Heart left ventricle (tissue), 16 donors: ENCODE measurements around the gene TIMM22. TPM values are rescaled to one million over a fixed set of nuclear protein-coding genes. Genes with fewer than 3 reads are reported as not detected.
A peak's percentile ranks its signal among the peaks of the same experiment; 100 is the strongest.

Experiments
- ATAC-seq, 4 donors: fragments of 200-7000 bp; cut with Tn5 transposase; one replicate each; pipeline ENCODE4 v1.9.1; 2020 to 2022; ENCODE audit warnings: moderate library complexity in 4 of 4, mild to moderate bottlenecking in 3 of 4, moderate number of reproducible peaks in 1 of 4
- DNase-seq, 5 donors: peaks; one replicate each; pipeline ENCODE4 v3.0.0-alpha.2; 2020
- H3K27ac ChIP-seq, 12 donors: fragments of 200-600 bp; sonication (generic) in 4 of 12; one replicate each; pipeline versions ENCODE4 v1.5.0 to v1.8.0; 2016 to 2022; ENCODE audit warnings: mild to moderate bottlenecking in 2 of 12
- H3K27me3 ChIP-seq, 9 donors: fragments of 200-600 bp; sonication (generic) in 2 of 9; one replicate each; pipeline versions ENCODE4 v1.5.1 to v1.8.0; 2016 to 2022; ENCODE audit warnings: mild to moderate bottlenecking in 3 of 9
- H3K36me3 ChIP-seq, 9 donors: fragments of 200-600 bp; sonication (generic) in 2 of 9; one replicate each; pipeline versions ENCODE4 v1.5.0 to v1.8.0; 2018 to 2022; ENCODE audit warnings: mild to moderate bottlenecking in 2 of 9
- H3K4me1 ChIP-seq, 12 donors: fragments of 200-600 bp; sonication (generic) in 4 of 12; one replicate each; pipeline versions ENCODE4 v1.5.0 to v1.8.0; 2016 to 2022; ENCODE audit warnings: mild to moderate bottlenecking in 3 of 12
- H3K4me3 ChIP-seq, 12 donors: fragments of 200-600 bp; sonication (generic) in 4 of 12; one replicate each; pipeline versions ENCODE4 v1.5.0 to v1.8.0; 2017 to 2022; ENCODE audit warnings: mild to moderate bottlenecking in 9 of 12, moderate library complexity in 4 of 12
- H3K9me3 ChIP-seq, 12 donors: fragments of 200-600 bp; sonication (generic) in 4 of 12; one replicate each; pipeline versions ENCODE4 v1.5.0 to v1.8.0; 2016 to 2022; ENCODE audit warnings: mild to moderate bottlenecking in 1 of 12
- CTCF ChIP-seq, 12 donors: fragments of 200-600 bp; sonication (generic) in 4 of 12; IDR thresholded peaks; one replicate each; pipeline versions ENCODE4 v1.5.0 to v1.8.0; 2018 to 2022; ENCODE audit warnings: antibody characterized with exemption in 12 of 12, mild to moderate bottlenecking in 5 of 12
- POLR2A ChIP-seq, 2 donors: fragments of 450-650 bp; IDR thresholded peaks; one replicate each; pipeline ENCODE4 v1.6.1; 2017; ENCODE audit warnings: antibody characterized with exemption in 2 of 2, mild to moderate bottlenecking in 2 of 2, moderate library complexity in 2 of 2
- WGBS, 4 donors: extraction: QIAGEN DNeasy Blood & Tissue Kit in 2 of 4; methylation state at CpG; one replicate each; pipeline versions ENCODE4 v1.1.5 to v1.1.7; 2013 to 2018; 5-methylcytosine and 5-hydroxymethylcytosine counted together
- intact Hi-C, 10 donors: fragments of 100-400 bp; cut with DNase I; formaldehyde crosslinking; loops; one replicate each; pipeline versions ENCODE4 v1.11.1 to v1.14.2; 2022
- polyA plus RNA-seq, 2 donors: library from polyadenylated mRNA; stranded (reverse); fragments of 200-250 nt; gene quantifications; one replicate each; pipeline ENCODE4 v1.2.3, GENCODE V29; 2013
- total RNA-seq, 9 donors: library from RNA; depleted of rRNA in 2 of 9; stranded (reverse); fragments of >200 nt in 2 of 9; fragmentation: NEBNext Ultra II Directional in 3 of 9; extraction: Animal tissue kit (Norgen Biotek cat#: 25700) in 3 of 9; gene quantifications; one replicate each; pipeline versions ENCODE4 v1.1.0 to v1.2.4, GENCODE V29; 2016 to 2023
- donor health status: ischemic (EF 13 %, LVEDD 7.1; RV severe dilation, severe dysfunction).
- donor health status: healthy with polysubstance abuse.
- donor health status: DM: no; HTN: yes; CAD: no.
- donor health status: DM: no; HTN: no; CAD: no.
- donor health status: ischemic (EF 25% LVEDD 6.9; RV normal size, moderate dysfunction).
- donor health status: ischemic (EF 25% LVEDD 5.7; RV mildly dilated, moderate dysfunction).
- donor health status: healthy.
- donor health status: DM: yes; HTN: yes; CAD: no.
- donor health status: ischemic (EF 35%, LVEDD 5.7; RV mildly dilated, moderate dysfunction).
- donor health status: nonischemic (EF 11% LVEDD 7.7; RV severe dilation, severe dysfunction).
- donor health status: DM: yes; HTN: yes; CAD: no.
- donor health status: PGD.
- donor health status: ischemic (EF 29% LVEDD 5.4; RV normal size, mild dysfunction).
- donor health status: nonischemic (EF 23%, LVEDD 6.1; RV moderate dilation, normal function).

TIMM22 gene
- total and polyA plus RNA-seq, 11 donors, result 12.5 to 20.4 (median 16.5) TPM

GRCh38 chr17:962670-963069 is 34.3 kb upstream of the TIMM22 start:
- no peaks in the 10 kb centered on the region for H3K9me3 ChIP-seq
- intact Hi-C loops, result no loop called here
- peak overlapping the region in 1 of 12 donors; percentile 80 for H3K27ac ChIP-seq
- no peaks in the 10 kb centered on the region for H3K27me3 ChIP-seq
- WGBS, 4 donors, result 79 to 86% (median 84%) methylated on average over 11 of the region's 11 CpGs
- TF ChIP-seq POLR2A (IDR thresholded peaks at IDR 0.05) (no peak), CTCF (IDR thresholded peaks at IDR 0.05) (no peak)
- no peak for DNase-seq
- ATAC-seq, result no peak
- H3K36me3 ChIP-seq, result no peaks in the 10 kb centered on the region
- H3K4me1 ChIP-seq, result peaks cover 0 to 5% (median 0%) of the 10 kb centered on the region in 12 donors
- H3K4me3 ChIP-seq, result no peak overlapping the region

DNA sequence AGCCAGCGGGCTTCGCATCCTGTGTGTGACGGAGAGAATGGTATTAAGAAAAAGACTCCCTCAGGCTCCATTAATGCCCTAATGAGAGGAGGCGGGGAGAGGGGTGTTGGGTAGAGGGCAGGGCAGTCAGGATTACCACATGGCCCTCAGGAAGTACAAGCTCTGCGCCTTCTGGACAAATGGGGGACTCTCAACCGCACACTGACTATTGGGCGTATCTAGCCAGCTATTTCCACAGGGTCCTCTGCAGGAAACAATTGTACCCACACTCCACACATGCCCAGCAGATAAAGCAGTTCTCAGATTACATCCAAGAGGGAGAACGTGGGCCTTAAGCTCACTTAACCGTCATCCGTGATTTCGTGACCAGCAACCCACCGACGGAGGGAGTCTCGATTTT is 32.1 kb upstream of the TIMM22 start:
- H3K36me3 ChIP-seq, result no peaks in the 10 kb centered on the region
- ATAC-seq (no peak), DNase-seq (no peak)
- H3K9me3 ChIP-seq, result no peaks in the 10 kb centered on the region
- H3K4me1 ChIP-seq, result no peaks in the 10 kb centered on the region
- 65 to 82% (median 76%) methylated on average over 14 of the region's 14 CpGs for WGBS, 4 donors
- H3K4me3 ChIP-seq, result no peak overlapping the region
- no peaks in the 10 kb centered on the region for H3K27me3 ChIP-seq
- no peak for TF ChIP-seq POLR2A (IDR thresholded peaks at IDR 0.05)
- intact Hi-C loops, result no loop called here
- peak overlapping the region in 1 of 12 donors; percentile 80 for H3K27ac ChIP-seq

DNA sequence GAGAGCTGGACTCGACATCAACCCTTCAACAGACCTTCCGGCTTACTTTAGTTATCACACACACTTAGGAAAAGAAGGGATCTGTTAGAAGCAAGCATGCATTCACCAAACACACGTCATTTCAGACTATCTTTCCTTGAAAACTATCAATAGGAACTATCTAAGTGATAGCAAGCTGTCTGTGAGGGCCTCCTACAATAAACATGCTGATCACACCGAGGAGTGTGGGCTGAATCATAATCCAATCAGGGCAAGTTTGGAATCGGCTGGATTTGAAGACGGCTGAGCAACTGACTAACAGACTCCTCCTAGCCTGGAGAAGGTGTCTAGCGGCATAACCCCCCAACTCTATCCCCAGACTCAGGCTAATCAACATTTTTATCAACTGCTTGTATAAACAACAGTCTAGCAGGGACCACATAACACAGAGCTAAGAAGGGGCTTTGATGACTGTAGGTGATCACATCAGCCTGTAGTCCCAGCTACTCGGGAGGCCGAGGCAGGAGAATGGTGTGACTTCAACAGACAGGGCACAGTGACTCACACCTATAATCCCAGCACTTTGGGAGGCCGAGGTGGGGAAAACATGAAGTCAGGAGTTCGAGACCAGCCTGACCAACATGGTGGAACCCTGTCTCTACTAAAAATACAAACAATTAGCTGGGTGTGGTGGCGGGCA is 31.5 kb upstream of the TIMM22 start:
- Histone ChIP-seq H3K4me1 (no peaks in the 10 kb centered on the region), H3K27me3 (no peaks in the 10 kb centered on the region), H3K36me3 (no peaks in the 10 kb centered on the region), H3K9me3 (no peaks in the 10 kb centered on the region), H3K27ac (peak overlapping the region in 1 of 12 donors; percentile 80), H3K4me3 (no peak overlapping the region)
- DNase-seq (peak in 1 of 5 donors; percentile 38), ATAC-seq (no peak)
- 77 to 84% (median 82%) methylated on average over 12 of the region's 12 CpGs for WGBS, 4 donors
- TF ChIP-seq POLR2A (IDR thresholded peaks at IDR 0.05), result no peak
- TF ChIP-seq CTCF (IDR thresholded peaks at IDR 0.05), result no peak
- intact Hi-C loops, result no loop called here

GRCh38 chr17:967122-967521 is 29.8 kb upstream of the TIMM22 start:
- DNase-seq (peak in 1 of 5 donors; percentile 43), ATAC-seq (no peak)
- Histone ChIP-seq H3K27me3 (no peaks in the 10 kb centered on the region), H3K4me1 (no peaks in the 10 kb centered on the region), H3K4me3 (no peak overlapping the region), H3K9me3 (no peaks in the 10 kb centered on the region), H3K36me3 (no peaks in the 10 kb centered on the region), H3K27ac (peak overlapping the region in 1 of 12 donors; percentile 80)
- WGBS, 4 donors, result 92 to 95% (median 93%) methylated on average over 8 to 9 of the region's 9 CpGs
- intact Hi-C loops, result no loop called here
- no peak for TF ChIP-seq POLR2A (IDR thresholded peaks at IDR 0.05)
- TF ChIP-seq CTCF (IDR thresholded peaks at IDR 0.05), result no peak
